NK-92 treated with Interleukin-12 subunit alpha and Interleukin-12 subunit beta, amount 100 ng/mL, for 24 hours (cell line): Measurements from ENCODE around the gene AHSG.
A peak's percentile ranks its signal among the peaks of the same experiment; 100 is the strongest.

Source experiments
- DNase-seq: peaks from one replicate; lab custom pipeline; 2025; lab: John Stamatoyannopoulos, UW

The AHSG gene

GRCh38 chr3:186593862-186594261, 19.0 kb upstream of the AHSG start:
- no peak for DNase-seq

- DNase-seq = no peak
Observed at GRCh38 chr3:186594591-186595113, 18.2 kb upstream of the AHSG start.

- DNase-seq = no peak
Observed at GRCh38 chr3:186596568-186597287, 16.1 kb upstream of the AHSG start.

GRCh38 chr3:186598108-186598784, 14.6 kb upstream of the AHSG start:
- DNase-seq = no peak

GRCh38 chr3:186598794-186599141, 14.1 kb upstream of the AHSG start:
- no peak for DNase-seq

- no peak for DNase-seq
Observed at GRCh38 chr3:186599142-186599784, 13.6 kb upstream of the AHSG start.

- no peak for DNase-seq
Observed at GRCh38 chr3:186599785-186600166, 13.1 kb upstream of the AHSG start.

GRCh38 chr3:186600896-186601295, 12.0 kb upstream of the AHSG start:
- no peak for DNase-seq

- no peak for DNase-seq
Observed at GRCh38 chr3:186603159-186603558, 9.7 kb upstream of the AHSG start.

GRCh38 chr3:186605078-186605477, 7.8 kb upstream of the AHSG start:
- DNase-seq = no peak

- no peak for DNase-seq
Observed at GRCh38 chr3:186605561-186606545, 7.0 kb upstream of the AHSG start.

- no peak for DNase-seq
Observed at GRCh38 chr3:186608624-186609215, 4.1 kb upstream of the AHSG start.

GRCh38 chr3:186609247-186609868, 3.5 kb upstream of the AHSG start:
- DNase-seq = no peak

- DNase-seq = no peak
Observed at GRCh38 chr3:186612065-186612464, 795 bp upstream of the AHSG start.

GRCh38 chr3:186613637-186614265, 891 bp downstream of the AHSG start:
- DNase-seq = no peak

GRCh38 chr3:186614266-186614596, 1.4 kb downstream of the AHSG start:
- no peak for DNase-seq

GRCh38 chr3:186614597-186615483, 2.0 kb downstream of the AHSG start:
- DNase-seq = peak; percentile 27

- DNase-seq = no peak
Observed at GRCh38 chr3:186616299-186616617, 3.4 kb downstream of the AHSG start.

- DNase-seq = peak; percentile 13
Observed at GRCh38 chr3:186617036-186617946, 4.4 kb downstream of the AHSG start.
